HTERT RPE-1 (cell line): Measurements from ENCODE around the gene ASCC2.

Experiments
- in situ Hi-C: fragments of 300-500 bp; cut with MboI; formaldehyde crosslinking; loops from 4 replicates; pipeline ENCODE4 v1.14.3; 2020; ENCODE audit warnings: low sequenced_read_pairs

ASCC2 gene

DNA sequence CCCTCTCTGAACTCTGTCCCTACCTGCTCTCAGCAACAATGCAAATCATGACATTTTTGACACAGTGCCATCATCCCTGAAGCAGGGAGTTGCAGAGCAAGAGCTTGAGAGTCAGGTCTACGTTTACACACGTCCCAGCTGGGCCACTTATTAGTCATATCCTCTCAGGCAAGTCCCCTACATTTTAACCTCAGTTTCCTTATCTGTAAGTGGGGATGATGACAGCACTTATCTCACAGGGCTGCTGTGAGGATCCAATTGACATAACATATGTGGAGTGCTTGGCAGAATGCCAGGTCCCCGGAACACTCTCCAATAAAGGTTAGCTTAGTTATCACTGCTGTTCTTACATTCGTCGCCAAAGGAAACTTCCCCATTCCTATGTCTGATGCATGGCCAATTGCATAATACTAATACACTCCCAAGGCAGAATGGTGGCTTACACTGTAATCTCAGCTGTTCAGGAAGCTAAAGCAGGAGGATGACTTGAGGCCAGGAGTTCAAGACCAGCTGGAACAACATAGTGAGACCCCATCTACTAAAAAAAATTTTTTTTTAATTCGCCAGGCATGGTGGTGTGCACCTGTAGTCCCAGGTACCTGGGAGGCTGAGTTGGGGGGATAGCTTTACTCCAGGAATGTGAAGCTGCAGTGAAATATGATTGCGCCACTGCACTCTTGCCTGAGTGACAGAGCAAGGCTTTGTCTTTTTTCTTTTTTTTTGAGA is 16.6 kb downstream of the ASCC2 start:
- in situ Hi-C loops: no loop called here

DNA sequence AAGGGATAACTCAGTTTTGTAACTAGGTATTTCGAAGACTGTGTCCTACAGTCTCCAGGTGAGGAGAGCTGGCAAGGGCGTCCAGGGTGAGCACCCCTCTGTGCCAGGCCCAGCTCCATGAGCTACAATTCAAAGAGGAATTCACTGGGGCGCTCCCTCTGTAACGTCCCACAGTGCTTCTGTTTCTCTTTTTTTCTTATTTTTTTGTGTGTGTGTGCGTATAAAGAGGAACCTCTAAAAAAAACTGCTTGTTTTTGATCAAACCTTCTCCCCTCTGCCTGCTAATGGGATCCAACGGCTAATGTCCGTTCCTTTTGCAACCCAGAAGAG is 17.1 kb downstream of the ASCC2 start:
- in situ Hi-C loops: no loop called here

DNA sequence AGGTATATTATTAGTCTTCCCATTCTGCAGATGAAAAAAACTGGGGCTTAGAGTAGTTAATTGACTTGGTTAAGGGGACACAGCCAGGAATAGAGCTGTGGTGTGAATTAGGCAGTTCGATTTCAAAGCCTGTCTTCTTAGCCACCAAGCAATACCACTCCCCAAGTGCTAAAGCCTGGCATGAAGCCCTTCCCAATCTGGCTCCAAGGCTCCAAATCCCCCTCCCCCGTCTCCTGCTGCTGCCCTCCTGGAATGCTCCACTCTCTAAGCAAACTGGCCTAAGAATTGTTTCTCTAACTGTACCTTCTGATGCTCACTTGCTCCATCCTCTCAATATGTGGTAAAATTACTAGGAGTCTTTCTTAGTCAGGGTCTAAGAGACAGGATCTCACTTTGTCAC is 18.6 kb downstream of the ASCC2 start:
- in situ Hi-C loops: no loop called here

DNA sequence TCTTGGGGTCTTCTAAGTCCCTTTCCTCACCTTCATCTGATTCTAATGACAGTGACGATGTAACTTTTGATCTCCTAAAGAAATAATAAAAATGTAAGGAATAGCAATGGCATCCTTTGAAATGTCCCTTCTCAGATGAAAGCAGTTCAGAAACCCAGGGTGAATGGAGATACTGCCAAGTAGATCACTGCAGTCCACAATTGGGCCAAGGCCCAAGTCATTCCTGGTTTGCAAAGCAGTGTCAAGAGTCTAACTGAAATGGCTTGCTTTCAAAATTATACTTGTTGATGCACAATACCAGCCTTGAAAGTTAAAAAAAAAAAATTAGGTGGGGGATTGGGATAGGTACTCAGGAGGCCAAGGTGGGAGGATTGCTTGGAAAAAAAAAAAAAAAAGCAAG is 20.4 kb downstream of the ASCC2 start:
- in situ Hi-C loops: no loop called here

DNA sequence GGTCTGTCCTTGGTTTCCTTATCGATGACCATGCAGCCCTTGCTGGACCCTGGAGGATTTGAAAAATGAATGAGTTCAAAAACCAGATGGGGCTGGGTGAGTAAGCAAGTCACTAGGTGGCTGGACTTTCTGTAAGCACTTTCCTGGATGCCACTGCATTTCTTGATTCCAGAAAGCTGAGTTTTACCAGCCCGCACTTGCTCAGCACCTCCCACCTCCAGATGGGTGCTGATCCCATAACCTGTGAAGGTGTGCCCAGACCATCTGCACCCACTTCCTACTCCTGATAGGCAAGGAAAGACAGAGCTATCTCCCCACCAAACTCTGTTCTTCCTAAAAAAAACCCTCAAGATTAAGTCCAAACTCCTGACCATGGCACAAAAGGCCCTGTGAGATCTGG is 21.1 kb downstream of the ASCC2 start:
- in situ Hi-C loops: no loop called here

GRCh38 chr22:29816539-29816938 is 21.5 kb downstream of the ASCC2 start:
- in situ Hi-C loops: no loop called here

DNA sequence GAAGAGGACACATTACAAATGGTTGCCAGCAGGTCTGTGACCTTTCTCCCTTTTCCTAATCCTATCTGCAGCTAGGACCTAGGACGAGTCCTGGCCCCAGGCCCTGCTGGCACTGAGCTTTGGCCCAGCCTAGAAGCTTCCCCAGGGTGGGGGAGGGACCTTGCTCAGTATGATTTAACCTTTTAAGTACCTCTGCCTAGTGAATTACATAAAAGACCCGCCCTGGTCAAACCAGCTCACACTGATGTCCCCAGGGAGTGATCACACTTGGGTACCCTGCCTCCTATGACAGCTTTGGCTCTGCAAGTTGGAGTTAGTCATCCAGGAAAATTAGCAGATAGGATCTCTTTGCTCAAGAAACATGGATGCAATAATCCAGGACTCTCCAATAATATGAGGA is 21.9 kb downstream of the ASCC2 start:
- in situ Hi-C loops: no loop called here

DNA sequence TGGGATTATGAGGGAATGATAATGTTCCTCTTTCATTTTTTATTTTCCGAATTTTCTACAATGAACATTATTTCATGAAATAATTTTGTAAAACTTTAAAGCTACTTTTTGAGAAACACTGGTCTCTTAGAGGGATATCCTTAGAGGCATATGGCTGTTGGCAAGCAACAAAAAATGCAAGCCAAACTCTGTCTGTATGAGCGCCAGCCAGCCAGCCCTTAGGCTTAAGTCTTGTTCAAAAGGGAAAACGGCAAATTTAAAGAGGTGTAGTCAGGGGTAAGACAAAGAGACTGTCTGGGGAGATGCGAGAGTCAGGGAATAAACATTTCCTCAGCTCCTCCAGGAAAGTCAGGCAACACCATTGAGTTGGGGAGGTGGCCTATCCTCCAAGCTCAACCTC is 22.5 kb downstream of the ASCC2 start:
- in situ Hi-C loops: no loop called here

DNA sequence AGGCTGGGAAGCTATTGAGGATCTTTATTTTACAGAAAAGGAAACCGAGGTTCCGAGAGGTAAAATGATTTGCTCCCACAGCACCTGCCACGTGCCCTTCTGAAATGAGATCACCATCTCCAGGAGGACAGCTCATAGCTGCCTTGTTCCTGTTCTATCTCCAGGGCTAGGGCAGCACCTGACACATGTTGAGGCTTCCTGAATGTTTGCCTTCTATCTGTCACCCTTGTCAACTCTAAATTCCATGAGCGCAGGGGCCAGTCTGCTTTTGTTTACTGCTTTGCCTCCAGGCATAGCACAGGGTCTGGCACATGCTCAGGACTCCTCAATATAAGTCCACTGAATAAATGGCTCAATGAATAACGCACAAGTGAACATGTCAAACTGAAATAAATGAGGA is 24.1 kb downstream of the ASCC2 start:
- in situ Hi-C loops: no loop called here

GRCh38 chr22:29813563-29813962 is 24.5 kb downstream of the ASCC2 start:
- in situ Hi-C loops: no loop called here

GRCh38 chr22:29813126-29813525 is 24.9 kb downstream of the ASCC2 start:
- in situ Hi-C loops: no loop called here

DNA sequence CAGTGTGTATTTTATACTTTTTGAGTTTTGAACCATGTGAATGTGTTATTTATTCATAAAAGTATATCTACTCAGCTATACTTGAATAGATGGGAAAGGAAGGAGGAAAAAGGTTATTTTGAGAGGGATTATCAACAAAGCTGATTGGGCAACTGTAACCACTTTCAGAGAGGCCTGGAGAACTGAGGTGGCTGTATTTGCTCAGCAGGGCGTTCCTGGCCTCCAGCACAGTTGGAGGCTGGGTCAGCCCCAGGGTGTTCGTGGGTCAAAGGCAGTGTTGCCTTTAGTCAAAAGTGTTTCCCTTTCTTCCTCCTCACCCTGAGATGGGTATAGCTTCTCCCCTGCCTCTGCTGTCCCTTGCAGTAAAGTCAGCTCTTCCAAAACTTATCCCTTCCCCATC is 26.7 kb downstream of the ASCC2 start:
- in situ Hi-C loops: no loop called here

DNA sequence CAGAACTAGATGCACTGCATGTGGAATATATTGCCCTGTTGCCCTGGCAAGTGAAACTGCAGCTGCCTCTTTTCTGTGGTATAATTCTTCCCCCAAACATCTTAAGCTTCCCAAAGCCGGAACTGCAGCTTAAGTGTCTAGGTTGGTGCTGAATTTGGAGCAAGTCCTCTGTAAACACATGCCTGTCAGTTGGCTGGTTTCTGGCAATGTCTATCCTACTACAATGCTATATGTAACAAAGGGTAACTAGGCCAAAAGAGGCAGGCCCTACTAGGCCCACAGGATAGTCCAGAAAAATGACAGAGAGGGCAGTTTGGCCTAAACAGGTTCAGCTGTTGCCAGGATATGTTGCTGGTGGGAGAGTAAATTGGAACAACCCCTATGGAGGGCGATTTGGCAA is 27.9 kb downstream of the ASCC2 start:
- in situ Hi-C loops: no loop called here

DNA sequence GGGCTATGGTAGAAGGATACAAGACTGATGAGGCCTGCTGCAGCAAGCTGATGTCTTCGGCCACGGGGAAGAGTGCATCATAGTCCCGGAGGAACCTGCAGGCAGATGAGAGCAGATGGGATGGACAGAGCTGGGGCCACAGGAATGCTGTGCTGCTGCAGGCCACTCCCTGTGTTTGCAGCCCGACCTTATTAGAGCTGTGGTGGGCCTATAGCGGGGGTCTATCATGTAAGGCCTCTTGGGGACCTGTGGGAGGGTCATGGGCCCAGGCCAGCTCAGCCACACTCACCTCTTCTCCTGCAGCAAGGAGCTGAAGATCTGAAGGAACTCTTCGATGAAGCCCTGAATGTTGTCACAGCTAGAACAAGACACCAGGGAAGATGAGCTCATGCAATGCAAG is 31.9 kb downstream of the ASCC2 start:
- in situ Hi-C loops: no loop called here

- in situ Hi-C loops: no loop called here
These were observed 33.1 kb downstream of the ASCC2 start for GRCh38 chr22:29804985-29805384.

GRCh38 chr22:29803190-29803589 is 34.9 kb downstream of the ASCC2 start:
- in situ Hi-C loops: no loop called here

DNA sequence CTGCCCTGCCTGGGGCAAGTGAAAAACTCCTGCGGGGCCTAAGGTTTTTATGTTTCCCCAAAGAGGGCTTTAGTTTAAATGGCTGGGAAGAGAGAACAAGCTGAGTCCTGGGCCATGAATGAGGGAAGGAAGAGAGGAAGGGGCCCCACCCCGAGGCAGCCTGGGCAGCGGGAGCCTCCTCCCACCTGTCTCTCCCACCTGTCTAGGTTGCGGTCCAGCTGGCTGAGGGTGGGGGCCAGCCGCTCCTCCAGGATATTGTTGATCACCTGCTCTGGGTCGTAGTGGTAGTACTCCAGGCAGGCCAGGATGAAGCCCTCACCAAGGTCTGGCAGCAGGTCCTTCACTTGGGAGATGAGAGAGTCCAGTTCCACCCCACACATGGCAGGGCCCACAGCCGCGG is 36.3 kb downstream of the ASCC2 start:
- in situ Hi-C loops: no loop called here

DNA sequence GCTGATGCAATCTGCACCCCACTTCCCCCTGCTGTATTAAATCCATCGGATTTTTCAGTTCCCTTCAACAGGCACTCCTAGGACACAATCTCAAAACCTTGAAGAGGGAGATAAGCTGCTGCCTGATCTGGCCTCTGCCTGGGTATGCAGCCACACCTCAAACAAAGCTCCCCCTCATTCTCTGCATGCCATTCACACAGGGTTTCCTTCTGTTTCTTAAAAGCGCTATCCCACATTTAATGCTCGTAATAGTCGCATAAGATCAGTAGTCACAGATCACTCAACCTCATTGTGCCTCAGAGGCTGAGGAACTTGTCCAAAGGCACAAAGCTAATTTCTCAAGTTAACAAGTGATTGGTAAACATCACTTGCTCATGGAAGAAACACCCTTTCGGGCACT is 36.9 kb downstream of the ASCC2 start:
- in situ Hi-C loops: no loop called here

GRCh38 chr22:29799217-29799680 is 38.8 kb downstream of the ASCC2 start:
- in situ Hi-C loops: no loop called here

GRCh38 chr22:29798801-29799200 is 39.3 kb downstream of the ASCC2 start:
- in situ Hi-C loops: no loop called here

GRCh38 chr22:29798318-29798717 is 39.8 kb downstream of the ASCC2 start:
- in situ Hi-C loops: no loop called here

- in situ Hi-C loops: no loop called here
These were observed 40.7 kb downstream of the ASCC2 start for GRCh38 chr22:29797351-29797750.

DNA sequence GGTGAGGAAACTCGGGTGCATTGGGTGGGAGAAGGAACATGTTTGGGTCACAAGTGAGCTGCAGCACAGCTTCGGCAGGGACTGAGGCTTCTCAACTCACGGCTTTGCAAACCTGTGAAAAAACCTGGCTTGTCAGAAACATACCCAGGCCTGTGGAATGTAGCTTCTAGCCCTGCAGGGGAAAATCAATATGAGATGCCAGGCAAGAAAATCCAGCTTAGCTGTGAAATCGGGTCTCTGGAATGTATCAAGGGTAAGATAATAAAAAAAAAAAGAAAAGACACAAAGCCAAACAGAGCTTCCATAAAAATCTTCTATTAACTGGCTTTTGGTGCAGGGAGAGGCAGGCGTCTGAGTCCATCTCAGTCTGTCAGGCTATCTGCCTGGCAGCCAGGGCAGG is 42.4 kb downstream of the ASCC2 start:
- in situ Hi-C loops: no loop called here
